Inflammatory macrophage treated with lipopolysaccharide for 1 hour (primary cell): ENCODE measurements around the gene AEBP1.

Experiments used
- DNase-seq, 2 donors: peaks; one replicate each; pipeline ENCODE4 v3.0.0-alpha.2; 2020 to 2022

Gene AEBP1

GRCh38 chr7:44106311-44107065 lies 2.3 kb downstream of the AEBP1 start:
- no peak for DNase-seq

- no peak for DNase-seq
Observed at GRCh38 chr7:44107116-44107960, 3.2 kb downstream of the AEBP1 start.

- no peak for DNase-seq
Observed at GRCh38 chr7:44107961-44108767, 4.0 kb downstream of the AEBP1 start.

GRCh38 chr7:44108768-44109750 lies 4.9 kb downstream of the AEBP1 start:
- DNase-seq = no peak

DNA sequence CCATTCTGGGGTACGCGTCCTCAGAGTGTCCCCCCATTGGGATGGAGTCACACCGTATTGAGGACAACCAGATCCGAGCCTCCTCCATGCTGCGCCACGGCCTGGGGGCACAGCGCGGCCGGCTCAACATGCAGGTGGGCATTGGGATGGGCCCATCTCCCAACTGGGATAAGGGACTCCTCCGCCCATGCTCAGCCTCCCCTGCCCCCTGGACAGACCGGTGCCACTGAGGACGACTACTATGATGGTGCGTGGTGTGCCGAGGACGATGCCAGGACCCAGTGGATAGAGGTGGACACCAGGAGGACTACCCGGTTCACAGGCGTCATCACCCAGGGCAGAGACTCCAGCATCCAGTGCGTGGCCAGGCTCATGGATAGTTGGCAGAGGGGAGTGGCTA lies 5.8 kb downstream of the AEBP1 start:
- no peak for DNase-seq

- no peak for DNase-seq
Observed at GRCh38 chr7:44110719-44111635, 6.8 kb downstream of the AEBP1 start.

GRCh38 chr7:44111761-44112160 lies 7.6 kb downstream of the AEBP1 start:
- DNase-seq = no peak

DNA sequence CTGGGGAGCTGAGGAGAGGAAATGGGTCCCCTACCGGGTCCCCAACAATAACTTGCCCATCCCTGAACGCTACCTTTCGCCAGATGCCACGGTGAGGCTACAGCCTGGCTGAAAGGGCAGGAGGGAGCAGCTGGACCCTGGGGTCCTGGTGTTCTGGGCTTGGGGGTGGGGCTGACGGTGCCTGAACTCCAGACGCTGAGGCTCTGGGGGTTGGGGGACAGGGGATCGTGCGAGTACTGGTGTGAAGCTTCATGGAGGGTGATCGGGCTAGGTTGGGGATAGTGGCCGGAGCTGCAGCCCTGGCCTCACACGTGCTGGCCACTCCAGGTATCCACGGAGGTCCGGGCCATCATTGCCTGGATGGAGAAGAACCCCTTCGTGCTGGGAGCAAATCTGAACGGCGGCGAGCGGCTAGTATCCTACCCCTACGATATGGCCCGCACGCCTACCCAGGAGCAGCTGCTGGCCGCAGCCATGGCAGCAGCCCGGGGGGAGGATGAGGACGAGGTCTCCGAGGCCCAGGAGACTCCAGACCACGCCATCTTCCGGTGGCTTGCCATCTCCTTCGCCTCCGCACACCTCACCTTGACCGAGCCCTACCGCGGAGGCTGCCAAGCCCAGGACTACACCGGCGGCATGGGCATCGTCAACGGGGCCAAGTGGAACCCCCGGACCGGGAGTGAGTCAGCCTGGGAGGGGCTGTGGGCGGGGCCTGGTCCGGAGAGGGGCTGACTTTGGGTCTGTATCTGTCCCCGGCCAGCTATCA lies 8.3 kb downstream of the AEBP1 start:
- no peak for DNase-seq

DNA sequence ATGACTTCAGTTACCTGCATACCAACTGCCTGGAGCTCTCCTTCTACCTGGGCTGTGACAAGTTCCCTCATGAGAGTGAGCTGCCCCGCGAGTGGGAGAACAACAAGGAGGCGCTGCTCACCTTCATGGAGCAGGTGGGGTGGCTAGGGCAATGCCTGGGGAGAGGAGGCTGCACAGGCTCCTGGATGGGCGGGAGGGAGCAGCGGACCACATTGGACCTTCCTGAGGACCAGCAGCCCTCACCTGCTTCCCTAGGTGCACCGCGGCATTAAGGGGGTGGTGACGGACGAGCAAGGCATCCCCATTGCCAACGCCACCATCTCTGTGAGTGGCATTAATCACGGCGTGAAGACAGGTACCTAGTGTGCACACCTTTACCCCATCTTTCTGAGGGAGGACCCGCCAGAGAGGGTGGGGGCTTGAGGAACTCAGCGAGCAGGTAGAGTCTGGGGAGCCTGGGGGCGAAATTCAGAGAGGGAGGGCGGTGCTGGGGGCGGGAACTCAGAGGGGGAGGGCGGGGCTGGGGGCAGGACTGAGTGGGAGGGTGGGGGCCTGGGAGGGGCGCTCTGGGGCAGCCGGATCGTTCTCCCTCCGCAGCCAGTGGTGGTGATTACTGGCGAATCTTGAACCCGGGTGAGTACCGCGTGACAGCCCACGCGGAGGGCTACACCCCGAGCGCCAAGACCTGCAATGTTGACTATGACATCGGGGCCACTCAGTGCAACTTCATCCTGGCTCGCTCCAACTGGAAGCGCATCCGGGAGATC lies 9.0 kb downstream of the AEBP1 start:
- no peak for DNase-seq

DNA sequence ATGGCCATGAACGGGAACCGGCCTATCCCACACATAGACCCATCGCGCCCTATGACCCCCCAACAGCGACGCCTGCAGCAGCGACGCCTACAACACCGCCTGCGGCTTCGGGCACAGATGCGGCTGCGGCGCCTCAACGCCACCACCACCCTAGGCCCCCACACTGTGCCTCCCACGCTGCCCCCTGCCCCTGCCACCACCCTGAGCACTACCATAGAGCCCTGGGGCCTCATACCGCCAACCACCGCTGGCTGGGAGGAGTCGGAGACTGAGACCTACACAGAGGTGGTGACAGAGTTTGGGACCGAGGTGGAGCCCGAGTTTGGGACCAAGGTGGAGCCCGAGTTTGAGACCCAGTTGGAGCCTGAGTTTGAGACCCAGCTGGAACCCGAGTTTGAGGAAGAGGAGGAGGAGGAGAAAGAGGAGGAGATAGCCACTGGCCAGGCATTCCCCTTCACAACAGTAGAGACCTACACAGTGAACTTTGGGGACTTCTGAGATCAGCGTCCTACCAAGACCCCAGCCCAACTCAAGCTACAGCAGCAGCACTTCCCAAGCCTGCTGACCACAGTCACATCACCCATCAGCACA lies 9.7 kb downstream of the AEBP1 start:
- no peak for DNase-seq

DNA sequence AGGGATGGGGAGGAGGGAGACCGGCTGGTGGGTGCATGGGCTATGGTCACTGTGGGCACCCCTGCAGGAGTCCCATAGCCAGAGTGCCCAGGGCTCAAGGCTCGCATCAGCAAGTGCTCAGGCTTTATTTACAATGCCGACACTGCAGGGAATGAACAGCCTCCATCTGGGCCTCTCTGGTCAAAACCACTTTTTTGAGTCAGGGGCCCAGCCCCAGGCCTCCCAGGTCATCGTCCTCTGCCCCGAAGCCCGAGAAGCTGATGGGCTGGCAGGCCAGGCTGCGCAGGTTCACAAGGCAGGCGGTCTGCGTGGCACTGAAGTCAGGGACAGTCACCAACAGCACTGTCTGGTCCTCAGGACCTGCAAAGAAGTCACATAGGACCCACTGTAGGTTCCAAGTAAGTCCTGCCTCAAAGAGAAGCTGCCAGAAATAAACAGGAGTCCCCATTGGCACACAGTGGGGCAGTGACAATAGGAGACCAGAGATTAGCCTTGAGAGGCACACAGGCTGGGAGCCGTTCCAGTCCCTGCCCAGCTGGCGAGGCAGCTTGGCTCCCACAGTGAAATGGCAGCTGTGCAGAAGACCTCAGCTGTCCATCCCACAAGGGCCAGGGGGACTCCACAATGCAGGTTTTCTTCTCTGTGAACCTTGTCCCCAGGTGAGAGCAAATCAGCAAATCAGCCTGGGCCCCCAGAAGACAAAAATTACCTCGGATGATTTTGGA lies 10.6 kb downstream of the AEBP1 start:
- no peak for DNase-seq

DNA sequence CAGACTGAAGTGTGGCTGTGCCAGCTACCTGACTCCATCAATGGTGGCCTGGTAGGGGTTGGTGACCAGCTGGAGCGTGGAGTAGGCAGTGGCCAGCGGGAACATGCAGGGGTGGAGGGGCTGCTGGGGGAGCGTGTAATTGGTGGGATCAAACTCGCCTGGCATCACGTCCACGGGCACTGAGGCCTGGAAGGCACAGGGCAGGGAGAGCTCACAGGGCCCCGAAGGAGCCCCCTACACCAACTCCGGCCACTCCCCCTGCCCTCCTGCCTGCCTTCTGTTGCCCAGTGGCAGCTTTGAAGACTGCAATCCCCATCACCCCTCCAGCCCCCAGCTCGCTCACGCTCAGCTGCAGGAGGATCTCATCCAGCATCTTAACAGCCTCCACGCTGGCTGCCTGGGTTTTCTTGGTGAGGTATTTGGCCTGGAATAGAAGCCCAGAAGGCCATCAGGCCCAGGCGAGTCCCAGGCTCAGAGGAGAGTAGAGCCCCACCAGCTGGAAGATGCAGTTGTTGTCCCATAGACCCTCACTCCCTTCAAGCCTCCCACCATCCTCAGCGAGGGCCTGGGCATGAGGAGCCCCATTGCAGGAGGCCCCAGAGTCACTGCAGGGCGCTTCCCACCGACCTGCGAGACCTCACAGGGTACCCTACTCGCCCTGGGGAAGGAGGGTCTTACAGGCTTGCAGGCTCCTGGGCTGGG lies 12.1 kb downstream of the AEBP1 start:
- DNase-seq = no peak

DNA sequence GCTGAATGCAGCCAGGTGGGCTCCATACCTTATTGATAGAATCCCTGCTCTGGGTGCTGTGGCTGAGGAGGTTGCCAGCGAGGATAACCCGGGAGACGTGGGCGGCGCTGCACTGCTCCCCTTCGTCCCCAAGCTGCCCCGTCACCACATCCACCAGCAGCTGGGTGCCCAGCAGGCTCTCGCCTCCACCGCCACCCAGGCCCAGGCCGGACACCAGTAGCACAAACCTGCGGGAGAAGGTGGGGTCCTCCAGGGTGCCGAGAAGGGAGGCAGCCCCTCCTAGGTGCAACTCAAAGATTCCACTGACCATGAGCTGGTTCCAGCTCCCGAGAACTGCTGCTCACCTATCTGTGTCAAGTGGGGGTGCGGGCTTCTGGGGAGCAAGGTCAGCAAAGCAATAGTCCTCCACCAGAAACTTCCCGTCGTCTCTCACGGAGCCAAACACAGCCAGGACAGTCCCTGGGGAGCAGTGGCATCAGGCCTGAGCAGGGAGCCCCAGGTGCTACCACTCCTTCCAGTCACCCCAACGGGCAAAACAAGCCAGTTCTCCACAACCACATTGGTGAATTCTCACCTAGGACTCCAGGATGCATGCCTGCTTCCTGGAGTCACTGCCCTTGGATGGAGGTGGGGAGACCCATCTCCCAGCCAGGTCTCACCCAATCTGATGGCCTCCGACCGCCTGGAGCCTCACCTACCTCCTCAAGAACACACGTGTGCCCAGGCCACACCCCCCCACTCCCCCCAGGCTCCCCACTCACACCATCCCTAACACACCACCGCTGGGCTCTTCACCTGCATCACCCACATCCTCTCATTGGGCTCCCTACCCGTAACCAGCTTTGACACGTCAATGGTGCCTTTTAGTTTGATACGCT lies 12.9 kb downstream of the AEBP1 start:
- no peak for DNase-seq

DNA sequence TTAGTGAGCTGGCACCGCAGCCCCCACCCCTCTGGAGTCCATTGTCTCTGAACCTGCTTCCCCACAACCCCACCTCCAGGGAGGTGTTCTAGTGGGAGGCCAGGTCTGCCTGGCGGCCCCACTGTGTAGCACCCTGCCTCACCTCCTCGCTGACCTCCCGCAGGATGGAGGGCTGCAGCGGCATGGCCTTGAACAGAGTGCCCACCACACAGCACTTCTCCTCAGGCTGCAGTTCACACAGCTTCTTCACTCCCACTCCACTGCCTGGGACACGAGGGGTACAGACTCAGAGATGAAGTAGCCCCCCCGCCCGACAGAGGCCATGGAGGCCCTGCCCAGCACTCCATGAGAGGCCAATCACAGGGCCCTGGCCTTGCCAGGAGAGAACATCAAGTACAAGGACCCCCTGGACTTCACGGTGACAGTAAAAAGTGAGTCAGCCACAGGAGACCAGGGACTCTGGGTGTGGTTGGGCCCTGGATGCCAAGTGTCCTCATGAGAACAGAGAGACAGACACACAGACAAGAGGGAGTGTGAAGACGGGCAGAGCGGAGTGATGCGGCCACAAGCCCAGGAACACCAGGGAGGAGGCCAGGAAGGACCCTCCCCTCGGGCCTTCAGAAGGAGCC lies 13.8 kb downstream of the AEBP1 start:
- DNase-seq = no peak

DNA sequence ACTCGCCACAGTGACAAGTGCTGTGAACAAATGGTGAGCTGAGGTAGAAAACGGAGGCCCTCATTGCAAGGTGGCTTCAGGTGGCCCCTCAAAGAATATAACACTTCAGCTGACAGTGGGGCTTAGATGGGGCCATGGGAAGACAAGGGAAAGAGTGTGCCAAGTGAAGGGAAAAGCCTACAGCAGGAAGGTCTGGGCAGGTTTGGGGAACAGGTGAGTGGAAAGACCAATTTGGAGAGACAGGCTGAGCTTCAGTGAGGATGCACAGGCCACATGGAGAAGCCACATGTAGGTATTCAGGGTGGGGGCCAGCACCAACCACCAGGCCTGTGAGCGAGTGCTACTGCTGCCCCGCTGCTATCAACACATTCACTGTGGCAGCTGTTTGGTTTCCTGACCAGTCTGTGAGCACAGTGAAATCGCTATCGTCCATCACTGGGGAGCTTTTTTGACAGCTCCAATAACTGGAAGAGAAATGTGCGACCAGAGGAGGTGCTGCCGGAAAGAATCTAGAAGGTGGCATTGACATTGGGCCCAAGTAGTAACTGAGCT lies 15.8 kb downstream of the AEBP1 start:
- no peak for DNase-seq

- no peak for DNase-seq
Observed at GRCh38 chr7:44120395-44120794, 16.2 kb downstream of the AEBP1 start.
